K562 (cell line): ENCODE measurements around the gene KIF6. TPM values are rescaled to one million over a fixed set of nuclear protein-coding genes. Genes with fewer than 3 reads are reported as not detected.

ENCODE experiments used
- CBFA2T2 ChIP-seq: fragments of 450-650 bp; conservative IDR thresholded peaks from 2 replicates; pipeline ENCODE4 v1.6.1; 2017; ENCODE audit warnings: mild to moderate bottlenecking
- CTBP1 ChIP-seq: fragments of 450-650 bp; IDR thresholded peaks from 2 replicates; pipeline ENCODE4 v1.6.1; 2016; ENCODE audit warnings: borderline replicate concordance
- ETS2 ChIP-seq: IDR thresholded peaks from 2 replicates; pipeline ENCODE4 v1.6.1; 2016; ENCODE audit warnings: borderline replicate concordance, missing genetic modification characterization, mild to moderate bottlenecking, moderate library complexity, missing compliant biosample characterization; ENCODE audit not compliant: poor library complexity, severe bottlenecking
- HDAC3 ChIP-seq: fragments of 450-650 bp; IDR thresholded peaks from 2 replicates; pipeline ENCODE4 v1.6.1; 2018; ENCODE audit warnings: borderline replicate concordance, mild to moderate bottlenecking, moderate library complexity; ENCODE audit not compliant: partially characterized antibody
- KDM5B ChIP-seq: fragments of 200-600 bp; sonication (generic); IDR thresholded peaks from 2 replicates; pipeline ENCODE4 v1.6.1; 2012; ENCODE audit warnings: low read depth, mild to moderate bottlenecking, moderate library complexity, low read length, control low read depth, inconsistent platforms; ENCODE audit not compliant: insufficient replicate concordance
- RCOR1 ChIP-seq, 2 experiments: IDR thresholded peaks; 2 replicates each; pipeline ENCODE4 v1.6.1; 2012; ENCODE audit warnings: low read depth in 2 of 2, low read length in 2 of 2, borderline replicate concordance in 1 of 2, improper control_type of control experiment in 1 of 2
- ZNF274 ChIP-seq: IDR thresholded peaks from 2 replicates; pipeline ENCODE4 v1.6.1; 2011; ENCODE audit warnings: low read depth, mild to moderate bottlenecking, low read length, moderate library complexity, borderline replicate concordance
- ZNF75A ChIP-seq: fragments of 450-650 bp; formaldehyde crosslinking; IDR thresholded peaks from 2 replicates; pipeline ENCODE4 v1.4.0; 2020; ENCODE audit warnings: mild to moderate bottlenecking
- polyA plus RNA-seq, 8 experiments: library from polyadenylated mRNA; depleted of rRNA in 4 of 8; stranded (reverse) in 5 of 8; unstranded in 3 of 8; fragments of >200 nt; fragmentation: Nextera tagmentation in 2 of 8; fragmentation: Illumina TruSeq in 1 of 8; extraction: Ambion mirVana in 2 of 8; extraction: Trizol in 1 of 8; gene quantifications; 2 replicates each; pipeline versions ENCODE4 v1.2.1 to v1.2.3, GENCODE V29; 2011 to 2014; ENCODE audit warnings: inconsistent platforms in 1 of 8, missing spikeins in 1 of 8
- total RNA-seq, 7 experiments: library from RNA; depleted of rRNA in 6 of 7; stranded (reverse); fragments of >200 nt in 6 of 7; fragmentation: Illumina TruSeq in 2 of 7; extraction: Trizol in 2 of 7; gene quantifications; 2 replicates each; pipeline versions ENCODE4 v1.2.1 to v1.2.3, GENCODE V29; 2011 to 2021; ENCODE audit warnings: low replicate concordance in 1 of 7
- TF ChIP-seq, protein P1 (sequence below): IDR thresholded peaks from 2 replicates; pipeline ENCODE4 v1.6.1; 2011; ENCODE audit warnings: borderline replicate concordance, low read depth, mild to moderate bottlenecking, moderate library complexity, low read length; ENCODE audit not compliant: insufficient read depth, poor library complexity, severe bottlenecking
- TF ChIP-seq, protein P2 (sequence below), 3 experiments: IDR thresholded peaks in 2 of 3; conservative IDR thresholded peaks in 1 of 3; 2 replicates each; pipeline ENCODE4 v1.5.1; 2011 to 2012; ENCODE audit warnings: low read length in 3 of 3, mild to moderate bottlenecking in 3 of 3, control low read depth in 2 of 3, improper control_type of control experiment in 1 of 3, inconsistent platforms in 1 of 3, low read depth in 1 of 3, mixed read lengths in 1 of 3, moderate library complexity in 1 of 3; ENCODE audit not compliant: insufficient read depth in 2 of 3
- TF ChIP-seq, protein P3 (sequence below): fragments of 250-450 bp; sonication (Bioruptor Pico); IDR thresholded peaks from 2 replicates; pipeline ENCODE4 v1.5.0; 2021; ENCODE audit warnings: mild to moderate bottlenecking, moderate library complexity
- TF ChIP-seq, protein P4 (sequence below): sonication (generic); formaldehyde crosslinking; IDR thresholded peaks from 2 replicates; pipeline ENCODE4 v1.8.0; 2022; ENCODE audit warnings: missing genetic modification reagents, mild to moderate bottlenecking, borderline replicate concordance

KIF6 gene
- total and polyA plus RNA-seq, 9 of the 15 experiments (the other 6 are each of a cell fraction or from before 2014, with no cell fraction given), result not detected

DNA sequence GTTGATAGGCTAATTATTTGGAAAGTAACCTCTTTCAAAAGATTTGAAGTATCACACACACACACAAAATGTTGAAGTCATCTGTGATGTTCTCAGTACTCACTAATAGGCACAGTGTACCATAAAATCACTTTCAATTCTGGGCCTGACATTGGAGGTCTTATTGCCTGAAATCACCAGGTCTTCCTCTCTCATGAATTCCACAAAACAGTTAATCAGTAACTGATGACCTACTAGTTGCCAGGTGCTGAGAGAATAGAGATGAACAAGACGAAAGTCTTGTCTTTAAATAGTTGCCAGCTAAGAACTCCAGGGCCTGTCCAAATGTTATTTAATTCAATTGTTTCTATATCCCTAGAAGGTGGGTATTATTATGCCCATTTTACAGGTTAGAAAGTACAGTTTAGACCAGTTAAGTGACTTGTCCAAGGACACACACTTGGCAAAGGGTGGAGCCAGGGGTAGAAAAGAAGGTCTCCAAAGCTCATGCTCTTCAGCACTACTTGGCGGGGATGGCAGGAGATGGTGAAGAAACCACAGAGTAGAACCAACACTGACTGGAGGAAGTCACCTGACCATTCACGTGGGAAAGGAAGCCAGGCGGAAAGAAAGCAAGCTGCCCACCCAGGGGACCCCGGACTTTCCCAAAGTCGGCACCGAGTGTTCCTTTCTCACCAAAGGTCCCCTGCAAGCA, 116.4 kb downstream of the KIF6 start (continued):
- TF ChIP-seq, protein P1, sequence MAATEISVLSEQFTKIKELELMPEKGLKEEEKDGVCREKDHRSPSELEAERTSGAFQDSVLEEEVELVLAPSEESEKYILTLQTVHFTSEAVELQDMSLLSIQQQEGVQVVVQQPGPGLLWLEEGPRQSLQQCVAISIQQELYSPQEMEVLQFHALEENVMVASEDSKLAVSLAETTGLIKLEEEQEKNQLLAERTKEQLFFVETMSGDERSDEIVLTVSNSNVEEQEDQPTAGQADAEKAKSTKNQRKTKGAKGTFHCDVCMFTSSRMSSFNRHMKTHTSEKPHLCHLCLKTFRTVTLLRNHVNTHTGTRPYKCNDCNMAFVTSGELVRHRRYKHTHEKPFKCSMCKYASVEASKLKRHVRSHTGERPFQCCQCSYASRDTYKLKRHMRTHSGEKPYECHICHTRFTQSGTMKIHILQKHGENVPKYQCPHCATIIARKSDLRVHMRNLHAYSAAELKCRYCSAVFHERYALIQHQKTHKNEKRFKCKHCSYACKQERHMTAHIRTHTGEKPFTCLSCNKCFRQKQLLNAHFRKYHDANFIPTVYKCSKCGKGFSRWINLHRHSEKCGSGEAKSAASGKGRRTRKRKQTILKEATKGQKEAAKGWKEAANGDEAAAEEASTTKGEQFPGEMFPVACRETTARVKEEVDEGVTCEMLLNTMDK, result no peak
- no peak for TF ChIP-seq RCOR1 (IDR thresholded peaks at IDR 0.05; ENCODE audit: borderline replicate concordance in 1 of 2, low read depth in 2 of 2, low read length in 2 of 2)
- TF ChIP-seq ZNF274, result no peak
- TF ChIP-seq HDAC3, result no peak
- no peak for TF ChIP-seq ZNF75A (CRISPR knock-in tag)
- TF ChIP-seq, protein P2, sequence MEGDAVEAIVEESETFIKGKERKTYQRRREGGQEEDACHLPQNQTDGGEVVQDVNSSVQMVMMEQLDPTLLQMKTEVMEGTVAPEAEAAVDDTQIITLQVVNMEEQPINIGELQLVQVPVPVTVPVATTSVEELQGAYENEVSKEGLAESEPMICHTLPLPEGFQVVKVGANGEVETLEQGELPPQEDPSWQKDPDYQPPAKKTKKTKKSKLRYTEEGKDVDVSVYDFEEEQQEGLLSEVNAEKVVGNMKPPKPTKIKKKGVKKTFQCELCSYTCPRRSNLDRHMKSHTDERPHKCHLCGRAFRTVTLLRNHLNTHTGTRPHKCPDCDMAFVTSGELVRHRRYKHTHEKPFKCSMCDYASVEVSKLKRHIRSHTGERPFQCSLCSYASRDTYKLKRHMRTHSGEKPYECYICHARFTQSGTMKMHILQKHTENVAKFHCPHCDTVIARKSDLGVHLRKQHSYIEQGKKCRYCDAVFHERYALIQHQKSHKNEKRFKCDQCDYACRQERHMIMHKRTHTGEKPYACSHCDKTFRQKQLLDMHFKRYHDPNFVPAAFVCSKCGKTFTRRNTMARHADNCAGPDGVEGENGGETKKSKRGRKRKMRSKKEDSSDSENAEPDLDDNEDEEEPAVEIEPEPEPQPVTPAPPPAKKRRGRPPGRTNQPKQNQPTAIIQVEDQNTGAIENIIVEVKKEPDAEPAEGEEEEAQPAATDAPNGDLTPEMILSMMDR (IDR thresholded peaks at IDR 0.05 in 2 of 3, conservative IDR thresholded peaks at IDR 0.05 in 1 of 3; ENCODE audit: insufficient read depth in 2 of 3, low read depth in 1 of 3, low read length in 3 of 3), result no peak
- TF ChIP-seq CTBP1, result no peak
- no peak for TF ChIP-seq KDM5B
- no peak for TF ChIP-seq ETS2 (tag)
- TF ChIP-seq, protein P3, sequence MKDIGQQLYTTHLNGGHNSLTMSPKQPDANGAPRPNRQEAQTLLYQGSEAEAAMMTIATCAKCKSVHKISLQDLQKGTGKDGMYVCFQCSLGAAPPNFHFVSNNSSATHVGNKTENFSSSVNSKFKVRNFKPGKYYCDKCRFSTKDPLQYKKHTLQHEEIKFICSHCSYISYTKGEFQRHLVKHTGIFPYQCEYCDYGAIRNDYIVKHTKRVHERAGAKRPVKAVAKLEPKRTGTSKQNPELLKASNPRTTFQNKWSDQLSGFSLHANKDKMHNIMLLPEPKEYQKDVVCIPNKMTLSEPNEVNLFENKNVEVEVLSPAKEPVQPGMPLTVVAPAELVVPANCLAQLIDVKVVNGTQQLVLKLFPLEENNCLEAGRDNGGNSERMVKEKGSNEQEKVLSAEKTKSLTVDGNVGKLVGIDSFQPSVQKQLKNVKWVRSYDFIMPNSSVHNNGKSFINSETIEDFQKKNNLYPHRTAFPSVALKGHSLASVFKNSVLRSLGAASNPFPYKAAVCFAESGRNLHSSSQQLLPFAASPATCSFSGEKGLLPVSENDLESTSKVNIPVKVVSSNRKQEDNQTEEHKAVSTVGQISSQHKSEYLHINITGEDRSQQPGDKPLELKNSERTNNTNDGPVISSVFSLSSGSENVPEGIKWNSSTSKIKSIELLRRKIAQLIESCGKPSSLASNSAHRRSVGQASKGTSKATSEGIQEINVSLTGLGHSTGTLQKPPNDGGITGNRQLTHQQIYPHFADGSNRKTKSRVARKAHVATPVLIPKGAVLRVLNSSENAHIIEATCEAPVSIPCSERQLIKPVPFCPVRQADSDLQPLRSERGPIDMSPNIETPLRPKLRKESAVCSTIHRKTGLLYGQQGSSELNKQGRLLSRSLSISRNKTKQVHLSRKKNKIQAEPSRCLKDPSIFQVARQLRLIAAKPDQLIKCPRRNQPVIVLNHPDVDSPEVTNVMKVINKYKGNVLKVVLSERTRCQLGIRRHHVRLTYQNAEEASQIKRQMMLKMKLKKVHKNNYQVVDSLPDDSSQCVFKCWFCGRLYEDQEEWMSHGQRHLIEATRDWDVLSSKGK, result no peak
- TF ChIP-seq, protein P4, sequence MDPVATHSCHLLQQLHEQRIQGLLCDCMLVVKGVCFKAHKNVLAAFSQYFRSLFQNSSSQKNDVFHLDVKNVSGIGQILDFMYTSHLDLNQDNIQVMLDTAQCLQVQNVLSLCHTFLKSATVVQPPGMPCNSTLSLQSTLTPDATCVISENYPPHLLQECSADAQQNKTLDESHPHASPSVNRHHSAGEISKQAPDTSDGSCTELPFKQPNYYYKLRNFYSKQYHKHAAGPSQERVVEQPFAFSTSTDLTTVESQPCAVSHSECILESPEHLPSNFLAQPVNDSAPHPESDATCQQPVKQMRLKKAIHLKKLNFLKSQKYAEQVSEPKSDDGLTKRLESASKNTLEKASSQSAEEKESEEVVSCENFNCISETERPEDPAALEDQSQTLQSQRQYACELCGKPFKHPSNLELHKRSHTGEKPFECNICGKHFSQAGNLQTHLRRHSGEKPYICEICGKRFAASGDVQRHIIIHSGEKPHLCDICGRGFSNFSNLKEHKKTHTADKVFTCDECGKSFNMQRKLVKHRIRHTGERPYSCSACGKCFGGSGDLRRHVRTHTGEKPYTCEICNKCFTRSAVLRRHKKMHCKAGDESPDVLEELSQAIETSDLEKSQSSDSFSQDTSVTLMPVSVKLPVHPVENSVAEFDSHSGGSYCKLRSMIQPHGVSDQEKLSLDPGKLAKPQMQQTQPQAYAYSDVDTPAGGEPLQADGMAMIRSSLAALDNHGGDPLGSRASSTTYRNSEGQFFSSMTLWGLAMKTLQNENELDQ (CRISPR knock-in tag), result no peak
- no peak for TF ChIP-seq CBFA2T2
